ENCODE data around the gene TES. TPM values are rescaled to one million over a fixed set of nuclear protein-coding genes. Genes with fewer than 3 reads are reported as not detected.

The TES gene
- total and polyA plus RNA-seq, 5 donors from 2014 or later: 91.6 to 198 (median 188) TPM

GRCh38 chr7:116261904-116262303, 51.6 kb downstream of the TES start:
- Histone ChIP-seq H3K27ac (ENCODE audit: insufficient read depth, low read length, poor library complexity, severe bottlenecking) (no peak overlapping the region), H3K36me3 (ENCODE audit: control insufficient read depth, insufficient read depth, low read length) (peaks cover 11% of the 10 kb centered on the region), H3K4me1 (ENCODE audit: control insufficient read depth, insufficient read depth, low read length, poor library complexity, severe bottlenecking) (no peaks in the 10 kb centered on the region), H3K9me3 (ENCODE audit: control insufficient read depth in 2 of 2, low read length in 2 of 2) (no peaks in the 10 kb centered on the region), H3K4me3 (ENCODE audit: low read depth, low read length) (no peak overlapping the region), H3K27me3 (ENCODE audit: control insufficient read depth, insufficient read depth, low read length) (peaks cover 10% of the 10 kb centered on the region)
- Mint-ChIP-seq H3K36me3 (peaks cover 9% of the 10 kb centered on the region), H3K4me3 (no peak overlapping the region), H3K27ac (peak overlapping the region in 2 of 3 donors; percentile 12 to 47), H3K4me1 (peaks cover 4 to 17% (median 12%) of the 10 kb centered on the region in 4 donors), H3K9me3 (peaks cover 0 to 3% (median 0%) of the 10 kb centered on the region in 7 donors), H3K27me3 (peaks cover 21% of the 10 kb centered on the region)
- ATAC-seq (ENCODE audit: low read depth in 2 of 2) (no peak), DNase-seq (no peak)

DNA sequence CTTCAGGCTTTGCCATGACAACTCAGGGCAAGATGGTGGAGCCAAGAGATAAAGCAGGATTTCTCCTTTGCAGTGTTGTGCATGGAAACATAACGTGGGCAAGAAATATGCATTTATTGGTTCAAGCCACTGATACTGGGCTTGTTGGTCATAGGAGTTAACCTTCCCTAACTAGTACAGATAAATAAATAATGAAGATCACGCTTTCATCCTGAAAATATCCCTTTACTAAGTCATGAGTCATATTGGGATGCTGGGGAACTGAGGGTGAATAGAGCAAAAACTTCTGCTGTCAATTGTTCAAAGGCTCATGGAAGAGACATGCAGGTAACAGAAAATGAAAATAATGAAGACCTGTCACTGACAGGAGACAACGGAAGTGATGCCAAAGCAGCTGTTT, 55.5 kb downstream of the TES start:
- Histone ChIP-seq H3K9me3 (ENCODE audit: control insufficient read depth in 2 of 2, low read length in 2 of 2) (no peaks in the 10 kb centered on the region), H3K4me3 (ENCODE audit: low read depth, low read length) (no peak overlapping the region), H3K36me3 (ENCODE audit: control insufficient read depth, insufficient read depth, low read length) (no peaks in the 10 kb centered on the region), H3K27ac (ENCODE audit: insufficient read depth, low read length, poor library complexity, severe bottlenecking) (no peak overlapping the region), H3K4me1 (ENCODE audit: control insufficient read depth, insufficient read depth, low read length, poor library complexity, severe bottlenecking) (no peaks in the 10 kb centered on the region), H3K27me3 (ENCODE audit: control insufficient read depth, insufficient read depth, low read length) (peaks cover 18% of the 10 kb centered on the region)
- Mint-ChIP-seq H3K36me3 (no peaks in the 10 kb centered on the region), H3K9me3 (peaks cover 0 to 3% (median 0%) of the 10 kb centered on the region in 7 donors), H3K27me3 (peaks cover 45% of the 10 kb centered on the region), H3K4me1 (peaks cover 0 to 6% (median 3%) of the 10 kb centered on the region in 4 donors), H3K4me3 (no peak overlapping the region), H3K27ac (no peak overlapping the region)
- DNase-seq: no peak
- no peak for ATAC-seq (ENCODE audit: low read depth in 2 of 2)

DNA sequence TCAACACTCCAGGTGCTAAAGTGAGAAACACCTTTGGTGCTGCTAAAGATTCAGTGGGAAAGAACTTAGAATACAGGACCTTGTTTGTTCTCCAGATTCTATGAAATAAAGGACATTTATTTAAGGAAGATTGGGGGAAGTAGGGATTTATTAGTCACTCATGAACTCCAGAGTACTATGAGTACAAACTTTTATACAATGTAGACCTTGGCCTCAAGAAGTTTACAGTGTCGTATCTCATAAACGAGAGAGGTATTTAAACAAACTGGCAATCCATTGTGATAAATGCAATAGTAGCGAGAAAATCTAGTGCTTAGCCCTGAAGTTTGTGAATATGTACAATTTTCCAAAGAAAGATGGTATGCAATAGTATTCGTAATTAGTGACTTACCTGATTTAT, 59.1 kb downstream of the TES start:
- Mint-ChIP-seq H3K27me3 (peaks cover 54% of the 10 kb centered on the region), H3K27ac (no peak overlapping the region), H3K9me3 (peaks cover 0 to 3% (median 0%) of the 10 kb centered on the region in 7 donors), H3K36me3 (no peaks in the 10 kb centered on the region), H3K4me3 (no peak overlapping the region), H3K4me1 (no peaks in the 10 kb centered on the region)
- no peak for DNase-seq
- no peak for ATAC-seq (ENCODE audit: low read depth in 2 of 2)
- H3K9me3 ChIP-seq (ENCODE audit: control insufficient read depth in 2 of 2, low read length in 2 of 2): no peaks in the 10 kb centered on the region
- H3K27me3 ChIP-seq (ENCODE audit: control insufficient read depth, insufficient read depth, low read length): peaks cover 24% of the 10 kb centered on the region
- no peaks in the 10 kb centered on the region for H3K36me3 ChIP-seq (ENCODE audit: control insufficient read depth, insufficient read depth, low read length)
- no peaks in the 10 kb centered on the region for H3K4me1 ChIP-seq (ENCODE audit: control insufficient read depth, insufficient read depth, low read length, poor library complexity, severe bottlenecking)
- H3K4me3 ChIP-seq (ENCODE audit: low read depth, low read length): no peak overlapping the region
- no peak overlapping the region for H3K27ac ChIP-seq (ENCODE audit: insufficient read depth, low read length, poor library complexity, severe bottlenecking)

- Histone ChIP-seq H3K9me3 (ENCODE audit: control insufficient read depth in 2 of 2, low read length in 2 of 2) (no peaks in the 10 kb centered on the region), H3K27me3 (ENCODE audit: control insufficient read depth, insufficient read depth, low read length) (peaks cover 18% of the 10 kb centered on the region), H3K36me3 (ENCODE audit: control insufficient read depth, insufficient read depth, low read length) (no peaks in the 10 kb centered on the region), H3K4me3 (ENCODE audit: low read depth, low read length) (no peak overlapping the region), H3K27ac (ENCODE audit: insufficient read depth, low read length, poor library complexity, severe bottlenecking) (no peak overlapping the region), H3K4me1 (ENCODE audit: control insufficient read depth, insufficient read depth, low read length, poor library complexity, severe bottlenecking) (no peaks in the 10 kb centered on the region)
- no peaks in the 10 kb centered on the region for H3K36me3 Mint-ChIP-seq
- no peak overlapping the region for H3K4me3 Mint-ChIP-seq
- DNase-seq (no peak), ATAC-seq (ENCODE audit: low read depth in 2 of 2) (no peak)
- H3K4me1 Mint-ChIP-seq: no peaks in the 10 kb centered on the region
- H3K27me3 Mint-ChIP-seq: peaks cover 51% of the 10 kb centered on the region
- no peak overlapping the region for H3K27ac Mint-ChIP-seq
- H3K9me3 Mint-ChIP-seq: peaks cover 0 to 4% (median 0%) of the 10 kb centered on the region in 7 donors
Measured at GRCh38 chr7:116271161-116271913, 61.0 kb downstream of the TES start.

DNA sequence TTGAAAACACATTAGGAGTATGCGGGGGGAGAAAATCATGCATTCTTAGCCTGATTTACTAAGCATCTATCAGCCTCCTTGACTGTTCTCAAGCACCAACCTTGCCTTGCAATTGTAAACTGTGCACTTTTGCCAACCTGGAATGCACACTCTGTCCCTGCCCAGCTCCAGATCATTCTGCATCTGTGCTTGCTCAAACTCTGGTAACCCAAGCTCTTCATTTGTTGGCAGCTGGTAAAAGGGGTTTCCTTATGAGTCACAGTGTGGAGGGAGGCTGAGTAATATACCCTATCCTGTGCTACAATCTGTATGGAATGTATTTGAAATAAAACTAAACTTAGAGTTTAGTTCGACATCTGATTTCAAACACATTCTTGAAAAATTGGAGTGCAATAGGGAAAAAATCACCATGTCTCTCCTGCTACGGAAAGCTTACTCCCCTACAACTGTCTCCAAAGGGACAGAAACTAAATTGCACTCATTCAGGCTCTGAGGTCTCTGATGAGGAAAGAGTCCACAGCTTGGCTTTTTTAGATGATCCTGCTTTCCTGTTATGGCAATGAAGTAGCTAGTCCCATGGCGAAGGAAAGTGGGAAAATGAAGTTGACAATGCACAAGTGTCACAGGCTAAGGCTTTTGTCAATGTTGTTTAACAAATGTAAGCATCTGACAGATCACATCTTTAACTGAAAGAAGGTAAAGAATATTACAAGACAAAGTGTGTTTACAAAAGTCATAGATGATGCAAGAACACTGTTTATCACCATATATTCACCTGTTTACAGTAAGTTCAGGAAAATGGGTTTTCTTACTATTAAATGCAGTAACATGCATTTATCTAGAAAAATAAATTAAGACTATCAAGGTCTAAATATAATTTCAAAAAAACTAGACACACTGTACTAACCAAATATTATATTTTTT, 61.9 kb downstream of the TES start:
- H3K36me3 ChIP-seq (ENCODE audit: control insufficient read depth, insufficient read depth, low read length): no peaks in the 10 kb centered on the region
- no peaks in the 10 kb centered on the region for H3K36me3 Mint-ChIP-seq
- no peak for ATAC-seq (ENCODE audit: low read depth in 2 of 2)

GRCh38 chr7:116273283-116273917, 63.1 kb downstream of the TES start:
- peaks cover 48% of the 10 kb centered on the region for H3K27me3 Mint-ChIP-seq

More for the DNA sequence above, 61.9 kb downstream of the TES start:
- H3K4me1 Mint-ChIP-seq: no peaks in the 10 kb centered on the region
- no peaks in the 10 kb centered on the region for H3K4me1 ChIP-seq (ENCODE audit: control insufficient read depth, insufficient read depth, low read length, poor library complexity, severe bottlenecking)
- DNase-seq: no peak
- H3K27ac Mint-ChIP-seq: no peak overlapping the region
- peaks cover 55% of the 10 kb centered on the region for H3K27me3 Mint-ChIP-seq
- peaks cover 17% of the 10 kb centered on the region for H3K27me3 ChIP-seq (ENCODE audit: control insufficient read depth, insufficient read depth, low read length)
- H3K27ac ChIP-seq (ENCODE audit: insufficient read depth, low read length, poor library complexity, severe bottlenecking): no peak overlapping the region
- no peak overlapping the region for H3K4me3 Mint-ChIP-seq
- peaks cover 0 to 5% (median 0%) of the 10 kb centered on the region in 7 donors for H3K9me3 Mint-ChIP-seq
- H3K4me3 ChIP-seq (ENCODE audit: low read depth, low read length): no peak overlapping the region
- no peaks in the 10 kb centered on the region for H3K9me3 ChIP-seq (ENCODE audit: control insufficient read depth in 2 of 2, low read length in 2 of 2)

GRCh38 chr7:116273918-116274301, 63.6 kb downstream of the TES start:
- no peaks in the 10 kb centered on the region for H3K9me3 ChIP-seq (ENCODE audit: control insufficient read depth in 2 of 2, low read length in 2 of 2)
- H3K36me3 ChIP-seq (ENCODE audit: control insufficient read depth, insufficient read depth, low read length): no peaks in the 10 kb centered on the region
- Mint-ChIP-seq H3K9me3 (peaks cover 0 to 3% (median 0%) of the 10 kb centered on the region in 7 donors), H3K27ac (no peak overlapping the region), H3K27me3 (peaks cover 44% of the 10 kb centered on the region), H3K36me3 (no peaks in the 10 kb centered on the region), H3K4me1 (no peaks in the 10 kb centered on the region), H3K4me3 (peak overlapping the region in 1 of 4 donors; percentile 47)
- H3K27me3 ChIP-seq (ENCODE audit: control insufficient read depth, insufficient read depth, low read length): peaks cover 14% of the 10 kb centered on the region
- H3K4me1 ChIP-seq (ENCODE audit: control insufficient read depth, insufficient read depth, low read length, poor library complexity, severe bottlenecking): no peaks in the 10 kb centered on the region
- ATAC-seq (ENCODE audit: low read depth in 2 of 2) (no peak), DNase-seq (no peak)
- H3K27ac ChIP-seq (ENCODE audit: insufficient read depth, low read length, poor library complexity, severe bottlenecking): no peak overlapping the region
- no peak overlapping the region for H3K4me3 ChIP-seq (ENCODE audit: low read depth, low read length)

More at GRCh38 chr7:116273283-116273917, 63.1 kb downstream of the TES start:
- DNase-seq (no peak), ATAC-seq (ENCODE audit: low read depth in 2 of 2) (no peak)
- no peaks in the 10 kb centered on the region for H3K36me3 ChIP-seq (ENCODE audit: control insufficient read depth, insufficient read depth, low read length)
- no peaks in the 10 kb centered on the region for H3K9me3 ChIP-seq (ENCODE audit: control insufficient read depth in 2 of 2, low read length in 2 of 2)
- no peak overlapping the region for H3K27ac ChIP-seq (ENCODE audit: insufficient read depth, low read length, poor library complexity, severe bottlenecking)
- no peaks in the 10 kb centered on the region for H3K4me1 Mint-ChIP-seq
- peaks cover 0 to 4% (median 0%) of the 10 kb centered on the region in 7 donors for H3K9me3 Mint-ChIP-seq
- H3K4me1 ChIP-seq (ENCODE audit: control insufficient read depth, insufficient read depth, low read length, poor library complexity, severe bottlenecking): no peaks in the 10 kb centered on the region
- H3K36me3 Mint-ChIP-seq: no peaks in the 10 kb centered on the region
- H3K4me3 ChIP-seq (ENCODE audit: low read depth, low read length): no peak overlapping the region
- no peak overlapping the region for H3K27ac Mint-ChIP-seq
- H3K27me3 ChIP-seq (ENCODE audit: control insufficient read depth, insufficient read depth, low read length): peaks cover 13% of the 10 kb centered on the region
- H3K4me3 Mint-ChIP-seq: peak overlapping the region in 1 of 4 donors; percentile 39
